A549 (cell line): Measurements from ENCODE around the gene KDM1B. TPM values are rescaled to one million over a fixed set of nuclear protein-coding genes. Genes with fewer than 3 reads are reported as not detected.

Source experiments
- ATAC-seq, 2 experiments: fragments of 200-7000 bp in 1 of 2; fragments of >200 bp in 1 of 2; cut with Nextera tagmentation in 1 of 2; cut with Tn5 transposase in 1 of 2; 3 replicates each; pipeline versions ENCODE4 v1.8.0 to v1.9.1; 2018 to 2020; ENCODE audit warnings: mild to moderate bottlenecking in 1 of 2, moderate library complexity in 1 of 2
- CTCF ChIA-PET: fragments of 300-600 bp; sonication (Branson Sonifier 250); formaldehyde crosslinking; extraction: SDS; loops from one replicate; lab custom pipeline; 2021; ENCODE audit warnings: antibody characterized with exemption, inconsistent platforms; lab: Yijun Ruan, JAX
- POLR2A ChIA-PET: fragments of 350-600 bp; formaldehyde crosslinking; extraction: SDS; loops from one replicate; lab custom pipeline; 2021; ENCODE audit warnings: antibody characterized with exemption, inconsistent platforms; lab: Yijun Ruan, JAX
- DNase-seq, 2 experiments: peaks; one replicate each; pipeline versions ENCODE4 v3.0.0 to v3.0.0-alpha.2; 2011 to 2016; ENCODE audit warnings: low read depth in 1 of 2, low spot score in 1 of 2
- FAIRE-seq: peaks from 2 replicates; lab custom pipeline; 2011; peaks lifted over from hg19 to GRCh38; lab: Jason Lieb, UNC
- H3K27ac ChIP-seq, 2 experiments: fragments of >200 bp; sonication (Bioruptor Twin); formaldehyde crosslinking; 3 replicates each; pipeline ENCODE4 v1.5.1; 2016 to 2017
- H3K4me1 ChIP-seq: fragments of >200 bp; sonication (Bioruptor Twin); formaldehyde crosslinking; 3 replicates; pipeline ENCODE4 v1.6.1; 2016
- H3K4me2 ChIP-seq: fragments of >200 bp; sonication (Bioruptor Twin); formaldehyde crosslinking; 3 replicates; pipeline ENCODE4 v1.6.1; 2016
- H3K4me3 ChIP-seq: fragments of >200 bp; sonication (Bioruptor Twin); formaldehyde crosslinking; 3 replicates; pipeline ENCODE4 v1.5.1; 2016
- H3K9me3 ChIP-seq: fragments of >200 bp; sonication (Bioruptor Twin); formaldehyde crosslinking; 3 replicates; pipeline ENCODE4 v1.6.1; 2016
- CBX2 ChIP-seq: fragments of 200-600 bp; sonication (generic); IDR thresholded peaks from 2 replicates; pipeline ENCODE4 v1.6.1; 2016; ENCODE audit warnings: low read depth, mild to moderate bottlenecking, borderline replicate concordance
- CBX8 ChIP-seq: fragments of 200-600 bp; sonication (generic); IDR thresholded peaks from 2 replicates; pipeline ENCODE4 v1.6.1; 2016
- CHD2 ChIP-seq: fragments of 150-350 bp; IDR thresholded peaks from 2 replicates; pipeline ENCODE4 v1.6.1; 2014; ENCODE audit warnings: low read length; ENCODE audit not compliant: partially characterized antibody
- CHD4 ChIP-seq: fragments of 200-600 bp; sonication (generic); IDR thresholded peaks from 2 replicates; pipeline ENCODE4 v1.6.1; 2016; ENCODE audit warnings: antibody characterized with exemption, mild to moderate bottlenecking, borderline replicate concordance
- E2F6 ChIP-seq: IDR thresholded peaks from 2 replicates; pipeline ENCODE4 v1.6.1; 2012; ENCODE audit warnings: low read depth, borderline replicate concordance
- ESRRA ChIP-seq: fragments of 150-350 bp; IDR thresholded peaks from 2 replicates; pipeline ENCODE4 v1.6.1; 2014; ENCODE audit warnings: mild to moderate bottlenecking, low read length, borderline replicate concordance
- FOSB ChIP-seq: fragments of 250-450 bp; sonication (Bioruptor Pico); IDR thresholded peaks from 2 replicates; pipeline ENCODE4 v1.5.0; 2020; ENCODE audit warnings: mild to moderate bottlenecking, moderate library complexity
- FOSL2 ChIP-seq, 2 experiments: fragments of 450-650 bp in 1 of 2; fragments of >200 bp in 1 of 2; sonication (Bioruptor Twin) in 1 of 2; formaldehyde crosslinking; IDR thresholded peaks; 2 replicates each; pipeline versions ENCODE4 v1.5.0 to v1.6.1; 2016 to 2020; ENCODE audit warnings: mild to moderate bottlenecking in 1 of 2, moderate library complexity in 1 of 2
- FOXS1 ChIP-seq: fragments of 250-450 bp; sonication (Bioruptor Pico); IDR thresholded peaks from 2 replicates; pipeline ENCODE4 v1.5.0; 2020; ENCODE audit warnings: mild to moderate bottlenecking, moderate library complexity
- HDAC2 ChIP-seq: fragments of 200-600 bp; sonication (generic); IDR thresholded peaks from 2 replicates; pipeline ENCODE4 v1.6.1; 2016
- HOXB13 ChIP-seq: fragments of 250-450 bp; sonication (Bioruptor Pico); IDR thresholded peaks from 2 replicates; pipeline ENCODE4 v1.5.0; 2020; ENCODE audit warnings: low read depth, mild to moderate bottlenecking, moderate library complexity
- MAX ChIP-seq: IDR thresholded peaks from 2 replicates; pipeline ENCODE4 v1.6.1; 2012
- MAZ ChIP-seq: fragments of 150-350 bp; IDR thresholded peaks from 2 replicates; pipeline ENCODE4 v1.6.1; 2014; ENCODE audit warnings: antibody characterized with exemption, low read depth, low read length, borderline replicate concordance
- NFE2L2 ChIP-seq: fragments of 150-350 bp; conservative IDR thresholded peaks from 2 replicates; pipeline ENCODE4 v1.6.1; 2014; ENCODE audit warnings: low read length
- NR3C1 ChIP-seq: fragments of >200 bp; sonication (Bioruptor Twin); formaldehyde crosslinking; IDR thresholded peaks from 3 replicates; pipeline ENCODE4 v1.6.1; 2017
- PHF8 ChIP-seq: fragments of 200-600 bp; sonication (generic); IDR thresholded peaks from 2 replicates; pipeline ENCODE4 v1.6.1; 2016; ENCODE audit warnings: low read depth, mild to moderate bottlenecking, antibody characterized with exemption, moderate library complexity, borderline replicate concordance
- POLR2AphosphoS2 ChIP-seq: conservative IDR thresholded peaks from 2 replicates; pipeline ENCODE4 v1.6.1; 2012; ENCODE audit warnings: low read length, improper control_type of control experiment, inconsistent platforms
- RAD21 ChIP-seq, 2 experiments: fragments of >200 bp in 1 of 2; sonication (Bioruptor Twin) in 1 of 2; formaldehyde crosslinking in 1 of 2; IDR thresholded peaks in 1 of 2; conservative IDR thresholded peaks in 1 of 2; 2 replicates in 1 of 2; 3 replicates in 1 of 2; pipeline ENCODE4 v1.6.1; 2012 to 2018; ENCODE audit warnings: inconsistent platforms in 1 of 2
- RCOR1 ChIP-seq: fragments of 150-350 bp; IDR thresholded peaks from 2 replicates; pipeline ENCODE4 v1.6.1; 2014; ENCODE audit warnings: antibody characterized with exemption, low read length, low read depth
- RNF2 ChIP-seq: fragments of 200-600 bp; sonication (generic); IDR thresholded peaks from 2 replicates; pipeline ENCODE4 v1.6.1; 2016; ENCODE audit warnings: low read depth, mild to moderate bottlenecking, antibody characterized with exemption, moderate library complexity, borderline replicate concordance
- SMC3 ChIP-seq: fragments of >200 bp; sonication (Bioruptor Twin); formaldehyde crosslinking; IDR thresholded peaks from 3 replicates; pipeline ENCODE4 v1.6.1; 2018; ENCODE audit warnings: inconsistent platforms
- SREBF2 ChIP-seq: fragments of 450-650 bp; IDR thresholded peaks from 2 replicates; pipeline ENCODE4 v1.6.1; 2014; ENCODE audit warnings: mild to moderate bottlenecking, moderate library complexity
- TFCP2L1 ChIP-seq: fragments of 250-450 bp; sonication (Bioruptor Pico); IDR thresholded peaks from 2 replicates; pipeline ENCODE4 v1.5.0; 2021; ENCODE audit warnings: mild to moderate bottlenecking
- ZC3H11A ChIP-seq: fragments of 450-650 bp; IDR thresholded peaks from 2 replicates; pipeline ENCODE4 v1.6.1; 2014; ENCODE audit warnings: antibody characterized with exemption, mild to moderate bottlenecking
- ZSCAN20 ChIP-seq: fragments of 250-450 bp; sonication (Bioruptor Pico); IDR thresholded peaks from 2 replicates; pipeline ENCODE4 v1.8.0; 2022; ENCODE audit warnings: mild to moderate bottlenecking, moderate library complexity
- WGBS: methylation state at CpG from one replicate; pipeline ENCODE4 v1.1.6; 2017; ENCODE audit errors: missing lambda C conversion rate; 5-methylcytosine and 5-hydroxymethylcytosine counted together
- polyA plus RNA-seq, 4 experiments: library from polyadenylated mRNA; depleted of rRNA in 3 of 4; stranded (reverse); fragments of >200 nt; fragmentation: RNase III in 1 of 4; extraction: RNeasy Plus Mini Kit Qiagen cat#74134 plus additional on column Dnase treatment in 1 of 4; gene quantifications; 2 replicates in 3 of 4; 3 replicates in 1 of 4; pipeline ENCODE4 v1.2.3, GENCODE V29; 2011 to 2017
- TF ChIP-seq, protein P1 (sequence below): fragments of >200 bp; sonication (Bioruptor Twin); formaldehyde crosslinking; IDR thresholded peaks from 3 replicates; pipeline ENCODE4 v1.5.1; 2016

The KDM1B gene
- polyA plus RNA-seq, 2 of the 4 experiments (the other 2 are of a cell fraction) = 11.0 to 14.9 TPM

GRCh38 chr6:18245642-18246041, 90.4 kb downstream of the KDM1B start:
- Histone ChIP-seq H3K4me2 (no peak overlapping the region), H3K9me3 (no peaks in the 10 kb centered on the region), H3K4me3 (no peak overlapping the region), H3K27ac (no peak overlapping the region), H3K4me1 (peaks cover 24% of the 10 kb centered on the region)
- ChIA-PET POLR2A (no interaction called here), CTCF (no interaction called here)
- 93% methylated on average over 7 of the region's 7 CpGs for WGBS
- DNase-seq = no peak
- TF ChIP-seq RNF2 = no peak
- no peak for TF ChIP-seq FOXS1 (CRISPR knock-in tag)
- TF ChIP-seq, protein P1, sequence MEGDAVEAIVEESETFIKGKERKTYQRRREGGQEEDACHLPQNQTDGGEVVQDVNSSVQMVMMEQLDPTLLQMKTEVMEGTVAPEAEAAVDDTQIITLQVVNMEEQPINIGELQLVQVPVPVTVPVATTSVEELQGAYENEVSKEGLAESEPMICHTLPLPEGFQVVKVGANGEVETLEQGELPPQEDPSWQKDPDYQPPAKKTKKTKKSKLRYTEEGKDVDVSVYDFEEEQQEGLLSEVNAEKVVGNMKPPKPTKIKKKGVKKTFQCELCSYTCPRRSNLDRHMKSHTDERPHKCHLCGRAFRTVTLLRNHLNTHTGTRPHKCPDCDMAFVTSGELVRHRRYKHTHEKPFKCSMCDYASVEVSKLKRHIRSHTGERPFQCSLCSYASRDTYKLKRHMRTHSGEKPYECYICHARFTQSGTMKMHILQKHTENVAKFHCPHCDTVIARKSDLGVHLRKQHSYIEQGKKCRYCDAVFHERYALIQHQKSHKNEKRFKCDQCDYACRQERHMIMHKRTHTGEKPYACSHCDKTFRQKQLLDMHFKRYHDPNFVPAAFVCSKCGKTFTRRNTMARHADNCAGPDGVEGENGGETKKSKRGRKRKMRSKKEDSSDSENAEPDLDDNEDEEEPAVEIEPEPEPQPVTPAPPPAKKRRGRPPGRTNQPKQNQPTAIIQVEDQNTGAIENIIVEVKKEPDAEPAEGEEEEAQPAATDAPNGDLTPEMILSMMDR = no peak
- TF ChIP-seq HDAC2 = no peak
- TF ChIP-seq MAX = no peak
- TF ChIP-seq CHD2 = no peak
- no peak for TF ChIP-seq ESRRA
- TF ChIP-seq FOSB = no peak
- TF ChIP-seq NFE2L2 = no peak
- TF ChIP-seq ZSCAN20 (CRISPR knock-in tag) = no peak
- no peak for TF ChIP-seq HOXB13 (CRISPR knock-in tag)
- TF ChIP-seq ZC3H11A = no peak
- no peak for TF ChIP-seq CHD4
- TF ChIP-seq PHF8 = no peak
- no peak for TF ChIP-seq RAD21 (conservative IDR thresholded peaks at IDR 0.05 in 1 of 2, IDR thresholded peaks at IDR 0.05 in 1 of 2)
- TF ChIP-seq POLR2AphosphoS2 = no peak
- no peak for TF ChIP-seq TFCP2L1 (CRISPR knock-in tag)
- no peak for TF ChIP-seq E2F6
- no peak for TF ChIP-seq CBX2
- no peak for ATAC-seq
- no peak for FAIRE-seq

DNA sequence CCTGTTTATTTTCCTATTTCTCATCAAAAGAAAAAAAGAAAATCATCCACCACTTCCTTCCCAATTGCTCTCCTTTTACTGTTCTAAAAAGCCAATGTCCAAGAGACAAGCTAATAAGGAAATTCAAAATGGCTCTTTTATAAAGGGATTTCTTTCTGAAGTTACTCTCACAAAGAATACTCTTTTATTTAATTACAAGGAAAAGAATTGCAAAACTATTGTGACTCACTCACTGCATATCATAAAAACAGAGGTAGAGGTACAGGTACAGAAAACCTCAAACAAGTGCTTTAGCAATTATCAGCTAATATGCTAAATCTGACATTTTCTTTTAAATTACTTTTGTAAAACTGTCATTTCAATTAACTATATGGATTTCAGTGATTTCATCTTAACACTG, 91.0 kb downstream of the KDM1B start:
- no peaks in the 10 kb centered on the region for H3K9me3 ChIP-seq
- POLR2A ChIA-PET = interaction anchor here (0.5 kb wide), 1 partner anchor 853 kb away, joined by 5 read pairs; the partner anchor contains the start of gene CAP2
- FAIRE-seq (no peak), DNase-seq (no peak), ATAC-seq (no peak)
- H3K4me1 ChIP-seq = peaks cover 23% of the 10 kb centered on the region
- TF ChIP-seq HDAC2 (no peak), HOXB13 (CRISPR knock-in tag) (no peak), ZC3H11A (no peak), ZSCAN20 (CRISPR knock-in tag) (no peak), FOXS1 (CRISPR knock-in tag) (no peak), RCOR1 (no peak), SMC3 (no peak), NR3C1 (no peak), CBX8 (no peak), NFE2L2 (no peak), SREBF2 (no peak), MAZ (no peak), POLR2AphosphoS2 (no peak), FOSL2 (IDR thresholded peaks at IDR 0.05) (no peak), FOSL2 (CRISPR knock-in tag; IDR thresholded peaks at IDR 0.05) (no peak)
- TF ChIP-seq, protein P1 = no peak
- H3K27ac ChIP-seq = no peak overlapping the region
- CTCF ChIA-PET = no interaction called here
- no peak overlapping the region for H3K4me3 ChIP-seq
- H3K4me2 ChIP-seq = no peak overlapping the region
